Measurements from ENCODE around the gene FYN.

The FYN gene

DNA sequence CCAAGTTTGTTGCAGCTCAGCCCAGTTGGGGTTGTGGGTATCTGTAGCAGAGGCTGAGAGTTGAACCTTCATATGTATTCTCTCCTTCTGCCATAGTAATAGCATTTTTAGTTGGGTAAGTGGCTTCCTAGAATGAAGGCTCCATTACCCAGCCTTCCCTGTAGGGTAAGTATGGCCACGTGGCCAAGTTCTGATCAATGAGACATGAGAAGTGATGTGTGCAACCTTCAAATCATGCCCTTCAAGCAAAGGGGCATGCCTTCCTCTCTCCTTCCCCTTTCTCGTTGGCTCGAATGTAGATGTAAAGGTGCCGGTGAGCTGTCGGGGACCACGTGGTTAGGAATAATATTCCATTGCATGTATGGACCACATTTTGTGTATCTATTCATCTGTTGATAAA, 254.8 kb downstream of the FYN start:
- CTCF ChIA-PET: no interaction called here
- POLR2A ChIA-PET: no interaction called here
- TF ChIP-seq TARDBP (IDR thresholded peaks at IDR 0.05) (no peak), FOXK2 (IDR thresholded peaks at IDR 0.05) (no peak), ZNF384 (IDR thresholded peaks at IDR 0.05) (no peak), LEF1 (IDR thresholded peaks at IDR 0.05; ENCODE audit: borderline replicate concordance) (no peak), ELF4 (IDR thresholded peaks at IDR 0.05) (no peak), SUZ12 (IDR thresholded peaks at IDR 0.05) (no peak)
- DNase-seq (ENCODE audit: extremely low spot score): no peak

DNA sequence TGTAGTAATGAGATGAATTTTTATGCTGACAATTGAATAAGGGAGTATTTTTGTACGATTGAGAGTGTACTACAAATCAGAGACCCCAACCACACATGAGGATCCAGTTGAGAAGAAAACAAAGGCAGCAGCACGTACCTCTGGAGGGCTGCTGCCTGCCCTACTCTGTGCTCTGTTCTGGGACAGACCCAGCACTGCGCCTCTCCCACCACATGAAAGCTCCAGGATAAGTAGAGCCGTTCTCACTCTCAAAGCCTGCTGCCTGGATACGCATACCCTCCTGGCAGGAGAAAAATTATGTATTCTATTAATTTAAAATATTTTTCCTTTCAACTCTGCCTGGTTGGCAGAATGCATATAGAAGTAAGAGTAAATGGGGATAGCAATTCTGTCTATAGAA, 256.1 kb downstream of the FYN start:
- TF ChIP-seq LEF1 (IDR thresholded peaks at IDR 0.05; ENCODE audit: borderline replicate concordance) (no peak), ELF4 (IDR thresholded peaks at IDR 0.05) (no peak), ZNF384 (IDR thresholded peaks at IDR 0.05) (no peak), TARDBP (IDR thresholded peaks at IDR 0.05) (no peak), ARNT (IDR thresholded peaks at IDR 0.05) (no peak), CTBP1 (IDR thresholded peaks at IDR 0.05; ENCODE audit: borderline replicate concordance) (no peak), NFRKB (IDR thresholded peaks at IDR 0.05) (no peak), FOXK2 (IDR thresholded peaks at IDR 0.05) (no peak), FOXA1 (IDR thresholded peaks at IDR 0.05) (no peak), SP1 (IDR thresholded peaks at IDR 0.05) (no peak), HDGF (IDR thresholded peaks at IDR 0.05; ENCODE audit: borderline replicate concordance) (no peak), BHLHE40 (IDR thresholded peaks at IDR 0.05; ENCODE audit: borderline replicate concordance) (no peak), L3MBTL2 (conservative IDR thresholded peaks at IDR 0.05) (no peak), FOXM1 (IDR thresholded peaks at IDR 0.05; ENCODE audit: borderline replicate concordance) (no peak), SUZ12 (IDR thresholded peaks at IDR 0.05) (no peak)
- TF ChIP-seq, protein P1, sequence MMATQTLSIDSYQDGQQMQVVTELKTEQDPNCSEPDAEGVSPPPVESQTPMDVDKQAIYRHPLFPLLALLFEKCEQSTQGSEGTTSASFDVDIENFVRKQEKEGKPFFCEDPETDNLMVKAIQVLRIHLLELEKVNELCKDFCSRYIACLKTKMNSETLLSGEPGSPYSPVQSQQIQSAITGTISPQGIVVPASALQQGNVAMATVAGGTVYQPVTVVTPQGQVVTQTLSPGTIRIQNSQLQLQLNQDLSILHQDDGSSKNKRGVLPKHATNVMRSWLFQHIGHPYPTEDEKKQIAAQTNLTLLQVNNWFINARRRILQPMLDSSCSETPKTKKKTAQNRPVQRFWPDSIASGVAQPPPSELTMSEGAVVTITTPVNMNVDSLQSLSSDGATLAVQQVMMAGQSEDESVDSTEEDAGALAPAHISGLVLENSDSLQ (IDR thresholded peaks at IDR 0.05): no peak
- DNase-seq (ENCODE audit: extremely low spot score): no peak
- POLR2A ChIA-PET: interaction anchor here (0.7 kb wide), 1 partner anchor 265 kb away, joined by 3 read pairs; no protein-coding TSS in a partner anchor
- CTCF ChIA-PET: no interaction called here

DNA sequence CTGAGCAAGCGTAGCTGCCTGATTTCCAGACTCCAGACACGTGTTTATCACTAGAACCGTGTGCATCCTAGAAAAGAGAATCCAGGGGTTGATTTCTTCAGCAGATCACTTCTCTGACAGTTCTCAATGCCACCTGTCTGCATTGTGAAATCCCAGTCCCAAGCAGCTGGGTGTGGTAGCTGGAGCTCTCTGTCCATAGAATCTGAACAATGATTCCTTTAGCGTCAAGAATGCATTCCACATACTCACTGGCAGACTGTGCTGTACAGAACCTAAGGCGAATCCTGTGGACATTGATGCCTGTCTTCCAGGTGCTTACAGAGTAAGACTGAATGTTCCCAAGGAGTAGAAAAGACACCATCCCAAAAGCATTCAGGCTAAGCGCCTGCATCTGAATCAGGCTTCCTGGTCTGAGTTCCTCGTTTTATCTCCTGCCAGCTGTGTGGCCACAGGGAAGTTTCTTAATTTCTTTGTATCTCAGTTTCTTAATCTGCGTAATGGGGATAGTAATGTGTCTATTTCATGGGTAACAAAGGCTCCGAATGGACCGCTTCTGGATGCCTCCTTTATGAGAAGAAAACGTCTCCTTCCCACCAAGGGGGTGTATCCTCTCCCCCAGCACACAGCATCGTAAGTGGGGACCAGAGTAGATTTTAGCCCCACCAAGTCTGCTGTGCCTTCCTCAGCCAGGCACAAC, 257.2 kb downstream of the FYN start:
- CTCF ChIA-PET: interaction anchor here (0.6 to 1.2 kb wide), 2 partner anchors 62 to 113 kb away, joined by 3 read pairs; no protein-coding TSS in a partner anchor
- POLR2A ChIA-PET: interaction anchor here (0.7 to 0.8 kb wide), 2 partner anchors 264 to 357 kb away, joined by 3 read pairs; a partner anchor contains a TSS

DNA sequence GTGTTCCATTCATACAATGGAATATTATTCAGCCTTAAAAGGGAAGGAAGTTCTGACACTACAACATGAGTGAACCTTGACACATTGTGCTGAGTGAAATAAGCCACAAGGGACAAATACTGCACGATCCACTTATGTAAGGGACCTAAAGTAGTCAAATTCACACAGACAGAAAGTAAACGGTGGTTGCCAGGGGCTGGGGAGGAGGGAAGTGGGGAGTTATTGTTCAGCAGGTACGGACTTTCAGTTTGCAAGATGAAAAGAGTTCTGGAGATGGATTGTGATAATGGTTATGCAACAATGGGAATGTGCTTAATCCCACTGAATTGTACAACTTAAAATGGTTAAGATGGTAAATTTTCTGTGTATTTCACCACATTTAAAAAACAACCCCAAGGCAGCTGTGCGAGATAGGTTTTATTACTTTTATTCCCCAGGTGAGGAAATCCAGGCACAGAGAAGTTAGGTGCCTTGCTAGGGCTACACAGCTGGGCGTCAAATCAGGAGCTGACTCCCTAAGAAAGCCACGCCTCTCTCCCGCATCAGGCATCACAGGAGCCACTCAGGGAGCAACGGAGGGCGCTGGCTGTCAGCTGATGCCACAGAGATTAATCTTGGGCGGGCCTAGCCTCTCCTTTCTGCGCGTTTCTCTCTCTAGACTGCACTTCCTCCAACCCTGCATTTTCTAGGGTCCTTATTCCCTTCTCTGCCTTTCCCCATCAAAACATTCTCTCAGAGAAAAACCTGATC, 258.2 kb downstream of the FYN start:
- ChIA-PET CTCF (interaction anchor here (0.6 to 1.2 kb wide), 3 partner anchors 9 to 112 kb away, joined by 3 read pairs; partner anchors contain the start of gene TRAF3IP2), POLR2A (interaction anchor here (0.8 kb wide), 1 partner anchor 356 kb away, joined by 3 read pairs; a partner anchor contains a TSS)
- peak; percentile 72 for DNase-seq (ENCODE audit: extremely low spot score)
- TF ChIP-seq ELF4 (IDR thresholded peaks at IDR 0.05): no peak
- TF ChIP-seq, protein P1 (IDR thresholded peaks at IDR 0.05): peak; percentile 90

More for the DNA sequence above, 257.2 kb downstream of the FYN start:
- TF ChIP-seq CTBP1 (IDR thresholded peaks at IDR 0.05; ENCODE audit: borderline replicate concordance) (no peak), SUZ12 (IDR thresholded peaks at IDR 0.05) (no peak), BHLHE40 (IDR thresholded peaks at IDR 0.05; ENCODE audit: borderline replicate concordance) (no peak), HDGF (IDR thresholded peaks at IDR 0.05; ENCODE audit: borderline replicate concordance) (no peak), SP1 (IDR thresholded peaks at IDR 0.05) (no peak), NFRKB (IDR thresholded peaks at IDR 0.05) (no peak)
- TF ChIP-seq, protein P1 (IDR thresholded peaks at IDR 0.05): no peak
- DNase-seq (ENCODE audit: extremely low spot score): no peak

DNA sequence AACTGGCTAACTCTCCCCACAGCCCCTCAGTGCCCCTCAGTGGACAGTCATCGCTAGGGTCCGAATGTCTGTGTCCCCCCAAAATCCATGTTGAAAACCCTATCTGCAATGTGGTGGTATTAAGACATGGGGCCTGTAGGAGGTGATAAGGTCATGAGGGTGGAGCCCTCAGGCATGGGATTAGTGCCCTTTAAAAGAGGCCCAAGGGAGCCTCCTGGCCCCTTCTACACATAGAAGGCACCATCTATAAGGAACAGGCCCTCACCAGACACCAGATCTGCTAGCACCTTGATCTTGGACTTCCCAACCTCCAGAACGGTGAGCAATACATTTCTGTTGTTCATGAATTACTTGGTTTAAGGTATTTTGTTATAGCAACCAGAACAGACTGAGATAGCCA, 260.9 kb downstream of the FYN start:
- ChIA-PET CTCF (no interaction called here), POLR2A (no interaction called here)
- TF ChIP-seq HDGF (IDR thresholded peaks at IDR 0.05; ENCODE audit: borderline replicate concordance) (no peak), NFRKB (IDR thresholded peaks at IDR 0.05) (no peak), SP1 (IDR thresholded peaks at IDR 0.05) (no peak), BHLHE40 (IDR thresholded peaks at IDR 0.05; ENCODE audit: borderline replicate concordance) (no peak), CTBP1 (IDR thresholded peaks at IDR 0.05; ENCODE audit: borderline replicate concordance) (no peak), ARNT (IDR thresholded peaks at IDR 0.05) (no peak), LEF1 (IDR thresholded peaks at IDR 0.05; ENCODE audit: borderline replicate concordance) (no peak), FOXM1 (IDR thresholded peaks at IDR 0.05; ENCODE audit: borderline replicate concordance) (no peak), ELF4 (IDR thresholded peaks at IDR 0.05) (no peak), TARDBP (IDR thresholded peaks at IDR 0.05) (no peak)

DNA sequence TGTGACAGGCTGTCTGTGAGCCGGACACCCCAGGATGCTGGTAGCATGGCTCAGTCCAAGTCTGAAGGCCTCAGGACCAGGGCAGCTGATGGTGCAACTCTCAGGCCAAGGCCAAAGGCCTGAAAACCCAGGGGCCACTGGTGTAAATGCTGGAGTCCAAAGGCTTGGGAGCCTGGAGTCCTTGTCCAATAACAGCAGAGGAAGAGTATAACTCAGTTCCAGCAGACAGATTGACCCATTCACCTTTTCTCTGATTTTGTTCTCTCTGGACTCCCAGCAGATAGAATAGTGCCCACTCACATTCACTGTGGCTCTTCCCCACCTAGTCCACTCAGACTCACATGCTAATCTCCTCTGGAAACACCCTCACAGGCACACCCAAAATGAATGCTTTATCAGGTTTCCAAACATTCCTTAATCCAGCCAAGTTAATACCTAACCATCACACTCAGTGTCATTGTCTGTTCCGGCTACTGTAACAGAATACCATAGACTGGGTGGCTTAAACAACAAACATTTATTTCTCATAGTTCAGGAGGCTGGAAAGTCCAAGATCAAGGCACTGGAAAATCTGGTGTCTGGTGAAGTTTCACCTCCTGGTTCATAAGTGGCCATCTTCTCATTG, 262.6 kb downstream of the FYN start:
- ChIA-PET POLR2A (no interaction called here), CTCF (no interaction called here)
- TF ChIP-seq FOXA1 (IDR thresholded peaks at IDR 0.05) (no peak), FOXM1 (IDR thresholded peaks at IDR 0.05; ENCODE audit: borderline replicate concordance) (no peak), TARDBP (IDR thresholded peaks at IDR 0.05) (no peak), FOXK2 (IDR thresholded peaks at IDR 0.05) (no peak), CTBP1 (IDR thresholded peaks at IDR 0.05; ENCODE audit: borderline replicate concordance) (no peak)
- DNase-seq (ENCODE audit: extremely low spot score): no peak

More for the DNA sequence above, 260.9 kb downstream of the FYN start:
- DNase-seq (ENCODE audit: extremely low spot score): no peak
